ENCODE results near the gene ATXN7L3. TPM values are rescaled to one million over a fixed set of nuclear protein-coding genes. Genes with fewer than 3 reads are reported as not detected.
A peak's percentile ranks its signal among the peaks of the same experiment; 100 is the strongest.
"Not testable (repeated sequence)": the region's sequence is repeated elsewhere in the genome, so short reads cannot be mapped to it uniquely, and the experiment has no call there.

The ATXN7L3 gene
- polyA plus RNA-seq, 2 of the 4 experiments (the other 2 are of a cell fraction): 60.5 to 72.7 TPM

DNA sequence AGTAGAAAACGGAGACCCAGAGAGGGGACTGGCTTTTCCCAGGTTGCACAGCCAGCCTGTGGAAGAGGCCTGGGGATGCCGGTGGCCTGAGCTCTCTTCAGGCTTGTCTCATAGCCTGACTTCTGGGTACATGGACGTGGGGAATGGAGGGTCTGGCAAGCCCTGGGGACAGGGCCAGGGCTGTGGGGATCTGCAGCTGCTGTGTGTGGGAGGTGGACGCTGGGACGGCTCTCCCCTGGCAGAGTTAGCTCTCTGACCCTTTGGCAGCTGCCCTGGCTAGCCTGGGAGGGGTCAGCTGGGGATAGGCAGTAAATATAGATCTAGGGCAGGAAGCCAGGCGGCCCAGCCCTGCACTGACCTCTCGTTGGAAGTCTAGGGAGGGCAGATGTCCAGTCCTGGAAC, 47.8 kb upstream of the ATXN7L3 start (continued):
- TF ChIP-seq HEYL (CRISPR knock-in tag; IDR thresholded peaks at IDR 0.05) (no peak), PHF8 (IDR thresholded peaks at IDR 0.05; ENCODE audit: borderline replicate concordance, low read depth) (no peak), POLR2AphosphoS2 (conservative IDR thresholded peaks at IDR 0.05; ENCODE audit: low read length) (no peak)
- TF ChIP-seq, protein P1, sequence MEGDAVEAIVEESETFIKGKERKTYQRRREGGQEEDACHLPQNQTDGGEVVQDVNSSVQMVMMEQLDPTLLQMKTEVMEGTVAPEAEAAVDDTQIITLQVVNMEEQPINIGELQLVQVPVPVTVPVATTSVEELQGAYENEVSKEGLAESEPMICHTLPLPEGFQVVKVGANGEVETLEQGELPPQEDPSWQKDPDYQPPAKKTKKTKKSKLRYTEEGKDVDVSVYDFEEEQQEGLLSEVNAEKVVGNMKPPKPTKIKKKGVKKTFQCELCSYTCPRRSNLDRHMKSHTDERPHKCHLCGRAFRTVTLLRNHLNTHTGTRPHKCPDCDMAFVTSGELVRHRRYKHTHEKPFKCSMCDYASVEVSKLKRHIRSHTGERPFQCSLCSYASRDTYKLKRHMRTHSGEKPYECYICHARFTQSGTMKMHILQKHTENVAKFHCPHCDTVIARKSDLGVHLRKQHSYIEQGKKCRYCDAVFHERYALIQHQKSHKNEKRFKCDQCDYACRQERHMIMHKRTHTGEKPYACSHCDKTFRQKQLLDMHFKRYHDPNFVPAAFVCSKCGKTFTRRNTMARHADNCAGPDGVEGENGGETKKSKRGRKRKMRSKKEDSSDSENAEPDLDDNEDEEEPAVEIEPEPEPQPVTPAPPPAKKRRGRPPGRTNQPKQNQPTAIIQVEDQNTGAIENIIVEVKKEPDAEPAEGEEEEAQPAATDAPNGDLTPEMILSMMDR (IDR thresholded peaks at IDR 0.05): no peak

DNA sequence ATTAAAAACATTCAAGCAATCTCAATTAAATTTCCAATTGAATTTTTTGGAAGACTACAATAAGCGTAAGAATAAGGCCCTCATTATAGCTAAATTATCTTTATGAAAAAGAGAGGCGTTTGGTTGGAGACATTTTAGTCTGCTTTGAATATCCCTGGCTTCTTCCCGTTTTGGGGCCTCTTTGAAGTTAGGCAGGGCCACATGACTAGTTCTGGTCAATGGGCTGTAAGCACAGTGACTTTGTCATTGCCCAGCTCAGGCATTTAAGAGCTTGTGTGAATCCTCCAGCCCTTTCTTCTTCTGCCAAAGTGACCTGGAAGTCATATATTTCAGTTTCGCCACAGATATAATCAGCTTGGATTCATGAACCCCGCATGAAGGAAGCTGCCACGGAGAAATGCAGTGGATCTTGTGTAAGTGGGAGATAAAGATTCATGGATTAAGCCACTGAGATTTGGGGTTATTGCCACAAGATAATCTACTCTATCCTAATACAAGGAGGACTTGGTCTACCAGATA, 41.5 kb upstream of the ATXN7L3 start:
- Histone ChIP-seq H3K4me2 (no peak overlapping the region), H3K4me1 (no peaks in the 10 kb centered on the region), H3K9me3 (no peaks in the 10 kb centered on the region), H3K4me3 (no peak overlapping the region), H3K27ac (no peak overlapping the region)
- 68% methylated on average over 6 of the region's 6 CpGs for WGBS (ENCODE audit: missing lambda C conversion rate)
- FAIRE-seq (no peak), ATAC-seq (peak in 1 of 2 experiments; percentile 51; a peak in 3 of 6 replicates), DNase-seq (ENCODE audit: low read depth in 1 of 2, low spot score in 1 of 2) (no peak)
- POLR2A ChIA-PET: no interaction called here
- TF ChIP-seq, protein P1 (IDR thresholded peaks at IDR 0.05): no peak
- TF ChIP-seq SMC3 (IDR thresholded peaks at IDR 0.05): no peak
- TF ChIP-seq, protein P2, sequence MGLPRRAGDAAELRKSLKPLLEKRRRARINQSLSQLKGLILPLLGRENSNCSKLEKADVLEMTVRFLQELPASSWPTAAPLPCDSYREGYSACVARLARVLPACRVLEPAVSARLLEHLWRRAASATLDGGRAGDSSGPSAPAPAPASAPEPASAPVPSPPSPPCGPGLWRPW (IDR thresholded peaks at IDR 0.05): no peak
- TF ChIP-seq RCOR1 (IDR thresholded peaks at IDR 0.05; ENCODE audit: low read depth, low read length): no peak
- TF ChIP-seq, protein P3, sequence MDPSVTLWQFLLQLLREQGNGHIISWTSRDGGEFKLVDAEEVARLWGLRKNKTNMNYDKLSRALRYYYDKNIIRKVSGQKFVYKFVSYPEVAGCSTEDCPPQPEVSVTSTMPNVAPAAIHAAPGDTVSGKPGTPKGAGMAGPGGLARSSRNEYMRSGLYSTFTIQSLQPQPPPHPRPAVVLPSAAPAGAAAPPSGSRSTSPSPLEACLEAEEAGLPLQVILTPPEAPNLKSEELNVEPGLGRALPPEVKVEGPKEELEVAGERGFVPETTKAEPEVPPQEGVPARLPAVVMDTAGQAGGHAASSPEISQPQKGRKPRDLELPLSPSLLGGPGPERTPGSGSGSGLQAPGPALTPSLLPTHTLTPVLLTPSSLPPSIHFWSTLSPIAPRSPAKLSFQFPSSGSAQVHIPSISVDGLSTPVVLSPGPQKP (IDR thresholded peaks at IDR 0.05; ENCODE audit: low read depth, low read length): no peak
- no peak for TF ChIP-seq EHMT2 (IDR thresholded peaks at IDR 0.05; ENCODE audit: low read depth)
- TF ChIP-seq, protein P4, sequence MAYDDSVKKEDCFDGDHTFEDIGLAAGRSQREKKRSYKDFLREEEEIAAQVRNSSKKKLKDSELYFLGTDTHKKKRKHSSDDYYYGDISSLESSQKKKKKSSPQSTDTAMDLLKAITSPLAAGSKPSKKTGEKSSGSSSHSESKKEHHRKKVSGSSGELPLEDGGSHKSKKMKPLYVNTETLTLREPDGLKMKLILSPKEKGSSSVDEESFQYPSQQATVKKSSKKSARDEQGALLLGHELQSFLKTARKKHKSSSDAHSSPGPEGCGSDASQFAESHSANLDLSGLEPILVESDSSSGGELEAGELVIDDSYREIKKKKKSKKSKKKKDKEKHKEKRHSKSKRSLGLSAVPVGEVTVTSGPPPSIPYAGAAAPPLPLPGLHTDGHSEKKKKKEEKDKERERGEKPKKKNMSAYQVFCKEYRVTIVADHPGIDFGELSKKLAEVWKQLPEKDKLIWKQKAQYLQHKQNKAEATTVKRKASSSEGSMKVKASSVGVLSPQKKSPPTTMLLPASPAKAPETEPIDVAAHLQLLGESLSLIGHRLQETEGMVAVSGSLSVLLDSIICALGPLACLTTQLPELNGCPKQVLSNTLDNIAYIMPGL (CRISPR knock-in tag; IDR thresholded peaks at IDR 0.05; ENCODE audit: borderline replicate concordance): no peak
- TF ChIP-seq, protein P5, sequence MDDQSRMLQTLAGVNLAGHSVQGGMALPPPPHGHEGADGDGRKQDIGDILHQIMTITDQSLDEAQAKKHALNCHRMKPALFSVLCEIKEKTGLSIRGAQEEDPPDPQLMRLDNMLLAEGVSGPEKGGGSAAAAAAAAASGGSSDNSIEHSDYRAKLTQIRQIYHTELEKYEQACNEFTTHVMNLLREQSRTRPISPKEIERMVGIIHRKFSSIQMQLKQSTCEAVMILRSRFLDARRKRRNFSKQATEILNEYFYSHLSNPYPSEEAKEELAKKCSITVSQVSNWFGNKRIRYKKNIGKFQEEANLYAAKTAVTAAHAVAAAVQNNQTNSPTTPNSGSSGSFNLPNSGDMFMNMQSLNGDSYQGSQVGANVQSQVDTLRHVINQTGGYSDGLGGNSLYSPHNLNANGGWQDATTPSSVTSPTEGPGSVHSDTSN (IDR thresholded peaks at IDR 0.05): no peak
- no peak for TF ChIP-seq POLR2AphosphoS2 (conservative IDR thresholded peaks at IDR 0.05; ENCODE audit: low read length)
- no peak for TF ChIP-seq FOXS1 (CRISPR knock-in tag; IDR thresholded peaks at IDR 0.05)
- no peak for TF ChIP-seq HOXA7 (CRISPR knock-in tag; IDR thresholded peaks at IDR 0.05)
- TF ChIP-seq TP53 (CRISPR knock-in tag; IDR thresholded peaks at IDR 0.05): no peak
- TF ChIP-seq, protein P6, sequence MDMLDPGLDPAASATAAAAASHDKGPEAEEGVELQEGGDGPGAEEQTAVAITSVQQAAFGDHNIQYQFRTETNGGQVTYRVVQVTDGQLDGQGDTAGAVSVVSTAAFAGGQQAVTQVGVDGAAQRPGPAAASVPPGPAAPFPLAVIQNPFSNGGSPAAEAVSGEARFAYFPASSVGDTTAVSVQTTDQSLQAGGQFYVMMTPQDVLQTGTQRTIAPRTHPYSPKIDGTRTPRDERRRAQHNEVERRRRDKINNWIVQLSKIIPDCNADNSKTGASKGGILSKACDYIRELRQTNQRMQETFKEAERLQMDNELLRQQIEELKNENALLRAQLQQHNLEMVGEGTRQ (IDR thresholded peaks at IDR 0.05): no peak
- TF ChIP-seq HOXB13 (CRISPR knock-in tag; IDR thresholded peaks at IDR 0.05; ENCODE audit: low read depth): no peak
- no peak for TF ChIP-seq HOXB5 (CRISPR knock-in tag; IDR thresholded peaks at IDR 0.05)
- no peak for TF ChIP-seq EHF (CRISPR knock-in tag; IDR thresholded peaks at IDR 0.05)
- TF ChIP-seq RARB (CRISPR knock-in tag; IDR thresholded peaks at IDR 0.05): no peak
- TF ChIP-seq MAFK (IDR thresholded peaks at IDR 0.05; ENCODE audit: partially characterized antibody): no peak
- TF ChIP-seq EP300 (IDR thresholded peaks at IDR 0.05): no peak
- TF ChIP-seq GATA3 (IDR thresholded peaks at IDR 0.05; ENCODE audit: borderline replicate concordance): no peak
- CTCF ChIA-PET: interaction anchor here (0.6 to 2.3 kb wide), 5 partner anchors 18 to 267 kb away, joined by 3 to 8 read pairs (median 3); no protein-coding TSS in a partner anchor

DNA sequence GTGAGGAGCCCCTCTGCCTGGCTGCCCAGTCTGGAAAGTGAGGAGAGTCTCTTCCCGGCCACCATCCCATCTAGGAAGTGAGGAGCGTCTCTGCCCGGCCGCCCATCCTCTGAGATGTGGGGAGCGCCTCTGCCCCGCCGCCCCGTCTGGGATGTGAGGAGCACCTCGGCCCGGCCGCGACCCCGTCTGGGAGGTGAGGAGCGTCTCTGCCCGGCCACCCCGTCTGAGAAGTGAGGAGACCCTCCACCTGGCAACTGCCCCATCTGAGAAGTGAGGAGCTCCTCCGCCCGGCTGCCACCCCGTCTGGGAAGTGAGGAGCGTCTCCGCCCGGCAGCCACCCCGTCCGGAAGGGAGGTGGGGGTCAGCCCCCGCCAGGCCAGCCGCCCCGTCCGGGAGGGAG, 38.2 kb upstream of the ATXN7L3 start:
- H3K4me2 ChIP-seq; ATAC-seq; CTCF ChIA-PET; H3K27ac ChIP-seq; DNase-seq (ENCODE audit: low read depth in 1 of 2, low spot score in 1 of 2); H3K9me3 ChIP-seq; FAIRE-seq; H3K4me3 ChIP-seq; POLR2A ChIA-PET: not testable (repeated sequence)
- 62% methylated on average over 6 of the region's 28 CpGs for WGBS (ENCODE audit: missing lambda C conversion rate)
- H3K4me1 ChIP-seq: peaks cover 12% of the 10 kb centered on the region; the same call in 2 of the 3 replicates
